ENCODE data around the gene GLCCI1. TPM values are rescaled to one million over a fixed set of nuclear protein-coding genes. Genes with fewer than 3 reads are reported as not detected.
"Not testable (repeated sequence)": the region's sequence is repeated elsewhere in the genome, so short reads cannot be mapped to it uniquely, and the experiment has no call there.

GLCCI1 gene
- total RNA-seq, 1 donor from 2014 or later = 25.0 TPM

DNA sequence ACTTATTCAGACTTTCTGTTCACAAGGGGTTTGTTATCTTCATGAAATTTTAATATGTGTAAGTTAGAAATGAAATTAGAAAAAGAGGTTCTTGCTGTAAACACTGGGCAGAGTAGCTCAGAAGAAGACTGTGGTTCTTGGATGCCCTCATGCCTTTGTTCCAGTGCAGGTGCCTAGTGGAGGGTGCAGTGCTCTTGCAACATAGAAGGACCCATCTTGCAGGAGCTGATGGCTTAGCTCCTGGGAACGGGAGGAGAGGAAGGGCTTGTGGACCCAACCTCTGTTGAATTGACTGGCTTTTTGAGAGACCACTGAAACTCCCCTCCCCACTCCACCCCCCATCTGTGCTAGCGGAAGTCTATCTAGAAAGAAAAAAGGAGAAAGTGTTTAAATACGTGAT is 116.8 kb downstream of the GLCCI1 start:
- no peaks in the 10 kb centered on the region for H3K4me1 Mint-ChIP-seq (ENCODE audit: unreplicated experiment)
- no peaks in the 10 kb centered on the region for H3K27me3 Mint-ChIP-seq
- no peak for DNase-seq (ENCODE audit: extremely low spot score, unreplicated experiment)
- H3K27ac Mint-ChIP-seq = no peak overlapping the region
- no peak overlapping the region for H3K4me3 Mint-ChIP-seq
- H3K9me3 Mint-ChIP-seq = no peaks in the 10 kb centered on the region
- TF ChIP-seq, protein P1, sequence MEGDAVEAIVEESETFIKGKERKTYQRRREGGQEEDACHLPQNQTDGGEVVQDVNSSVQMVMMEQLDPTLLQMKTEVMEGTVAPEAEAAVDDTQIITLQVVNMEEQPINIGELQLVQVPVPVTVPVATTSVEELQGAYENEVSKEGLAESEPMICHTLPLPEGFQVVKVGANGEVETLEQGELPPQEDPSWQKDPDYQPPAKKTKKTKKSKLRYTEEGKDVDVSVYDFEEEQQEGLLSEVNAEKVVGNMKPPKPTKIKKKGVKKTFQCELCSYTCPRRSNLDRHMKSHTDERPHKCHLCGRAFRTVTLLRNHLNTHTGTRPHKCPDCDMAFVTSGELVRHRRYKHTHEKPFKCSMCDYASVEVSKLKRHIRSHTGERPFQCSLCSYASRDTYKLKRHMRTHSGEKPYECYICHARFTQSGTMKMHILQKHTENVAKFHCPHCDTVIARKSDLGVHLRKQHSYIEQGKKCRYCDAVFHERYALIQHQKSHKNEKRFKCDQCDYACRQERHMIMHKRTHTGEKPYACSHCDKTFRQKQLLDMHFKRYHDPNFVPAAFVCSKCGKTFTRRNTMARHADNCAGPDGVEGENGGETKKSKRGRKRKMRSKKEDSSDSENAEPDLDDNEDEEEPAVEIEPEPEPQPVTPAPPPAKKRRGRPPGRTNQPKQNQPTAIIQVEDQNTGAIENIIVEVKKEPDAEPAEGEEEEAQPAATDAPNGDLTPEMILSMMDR (conservative IDR thresholded peaks at IDR 0.05) = no peak
- no peaks in the 10 kb centered on the region for H3K36me3 Mint-ChIP-seq

DNA sequence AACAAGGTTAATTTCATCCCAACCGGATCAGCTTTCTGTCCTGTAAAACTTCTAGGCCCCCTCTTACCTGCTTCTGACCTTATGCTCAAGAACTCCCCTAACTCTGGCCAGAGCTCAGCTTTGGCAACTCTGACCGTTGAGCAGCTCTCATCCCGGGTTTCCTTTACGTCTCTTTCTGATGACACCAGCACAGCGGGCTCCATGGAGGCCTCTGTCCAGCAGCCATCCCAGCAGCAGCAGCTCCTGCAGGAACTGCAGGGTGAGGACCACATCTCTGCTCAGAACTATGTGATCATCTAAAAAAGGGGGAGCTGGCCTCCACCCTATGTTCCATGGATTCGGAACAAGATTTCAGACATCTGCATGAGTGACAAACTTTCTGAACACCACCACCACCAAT is 117.6 kb downstream of the GLCCI1 start:
- Mint-ChIP-seq H3K4me3 (no peak overlapping the region), H3K4me1 (ENCODE audit: unreplicated experiment) (no peaks in the 10 kb centered on the region), H3K27ac (no peak overlapping the region), H3K36me3 (no peaks in the 10 kb centered on the region), H3K27me3 (no peaks in the 10 kb centered on the region), H3K9me3 (no peaks in the 10 kb centered on the region)
- TF ChIP-seq, protein P1 (conservative IDR thresholded peaks at IDR 0.05) = no peak
- no peak for DNase-seq (ENCODE audit: extremely low spot score, unreplicated experiment)

DNA sequence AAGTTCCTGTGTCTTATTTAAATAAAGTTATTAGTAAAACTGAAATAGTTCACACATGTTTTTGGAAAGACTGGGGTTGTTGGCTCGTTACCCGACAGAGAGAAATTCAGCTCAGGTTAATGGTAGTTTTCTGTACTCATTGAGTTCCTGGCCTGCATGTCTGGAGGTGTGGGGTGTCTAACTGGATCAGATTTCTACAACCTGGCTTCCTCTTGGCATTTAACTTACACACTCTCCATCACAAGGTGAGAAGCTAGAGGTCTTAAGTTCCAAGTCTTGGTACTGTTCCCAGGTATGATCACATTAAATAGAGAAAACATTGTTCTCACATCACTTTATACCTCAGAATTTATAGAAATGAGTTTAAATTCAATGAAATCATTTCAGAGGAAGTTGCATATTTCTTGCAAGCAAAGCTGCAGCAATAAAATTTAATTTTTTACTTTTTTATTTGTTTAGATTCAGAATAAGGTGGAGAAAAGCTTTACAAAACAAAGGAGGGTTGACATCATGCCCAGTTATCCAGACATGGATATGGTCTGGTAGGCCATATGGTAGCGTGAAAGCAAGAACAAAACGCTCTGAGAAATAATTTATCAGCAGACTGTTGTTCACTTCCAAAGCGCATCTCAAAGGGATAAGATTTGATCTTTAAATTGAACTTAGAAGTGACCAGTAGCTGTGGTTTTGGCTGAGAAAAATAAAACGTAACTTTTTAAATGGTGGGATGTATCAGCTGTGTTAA is 120.6 kb downstream of the GLCCI1 start:
- no peak overlapping the region for H3K27ac Mint-ChIP-seq
- no peaks in the 10 kb centered on the region for H3K9me3 Mint-ChIP-seq
- DNase-seq (ENCODE audit: extremely low spot score, unreplicated experiment) = no peak
- H3K4me1 Mint-ChIP-seq (ENCODE audit: unreplicated experiment) = no peaks in the 10 kb centered on the region
- H3K27me3 Mint-ChIP-seq = no peaks in the 10 kb centered on the region
- TF ChIP-seq, protein P1 (conservative IDR thresholded peaks at IDR 0.05) = no peak
- H3K4me3 Mint-ChIP-seq = no peak overlapping the region
- H3K36me3 Mint-ChIP-seq = no peaks in the 10 kb centered on the region

DNA sequence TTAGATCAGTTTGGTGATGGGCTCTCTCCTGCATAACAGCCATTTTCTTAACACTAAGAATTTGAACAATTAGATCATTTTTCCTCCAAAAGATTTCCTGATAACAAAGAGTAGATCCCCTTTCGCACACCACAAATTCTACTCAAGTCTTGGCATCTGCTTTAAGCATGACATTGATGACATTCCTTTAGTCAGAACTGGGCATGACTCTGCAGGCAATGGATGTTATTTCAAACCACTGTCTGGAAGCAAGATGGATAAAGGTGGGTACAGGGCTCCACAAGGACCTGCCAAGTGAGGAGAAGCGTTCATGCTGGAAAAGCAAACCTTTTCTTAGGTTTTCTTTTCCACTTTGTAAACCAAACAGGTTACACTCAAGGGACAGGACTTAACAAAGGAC is 123.5 kb downstream of the GLCCI1 start:
- no peaks in the 10 kb centered on the region for H3K27me3 Mint-ChIP-seq
- H3K9me3 Mint-ChIP-seq = no peaks in the 10 kb centered on the region
- H3K36me3 Mint-ChIP-seq = no peaks in the 10 kb centered on the region
- DNase-seq (ENCODE audit: extremely low spot score, unreplicated experiment) = no peak
- H3K4me1 Mint-ChIP-seq (ENCODE audit: unreplicated experiment) = no peaks in the 10 kb centered on the region
- H3K27ac Mint-ChIP-seq = no peak overlapping the region
- TF ChIP-seq, protein P1 (conservative IDR thresholded peaks at IDR 0.05) = no peak
- H3K4me3 Mint-ChIP-seq = no peak overlapping the region

DNA sequence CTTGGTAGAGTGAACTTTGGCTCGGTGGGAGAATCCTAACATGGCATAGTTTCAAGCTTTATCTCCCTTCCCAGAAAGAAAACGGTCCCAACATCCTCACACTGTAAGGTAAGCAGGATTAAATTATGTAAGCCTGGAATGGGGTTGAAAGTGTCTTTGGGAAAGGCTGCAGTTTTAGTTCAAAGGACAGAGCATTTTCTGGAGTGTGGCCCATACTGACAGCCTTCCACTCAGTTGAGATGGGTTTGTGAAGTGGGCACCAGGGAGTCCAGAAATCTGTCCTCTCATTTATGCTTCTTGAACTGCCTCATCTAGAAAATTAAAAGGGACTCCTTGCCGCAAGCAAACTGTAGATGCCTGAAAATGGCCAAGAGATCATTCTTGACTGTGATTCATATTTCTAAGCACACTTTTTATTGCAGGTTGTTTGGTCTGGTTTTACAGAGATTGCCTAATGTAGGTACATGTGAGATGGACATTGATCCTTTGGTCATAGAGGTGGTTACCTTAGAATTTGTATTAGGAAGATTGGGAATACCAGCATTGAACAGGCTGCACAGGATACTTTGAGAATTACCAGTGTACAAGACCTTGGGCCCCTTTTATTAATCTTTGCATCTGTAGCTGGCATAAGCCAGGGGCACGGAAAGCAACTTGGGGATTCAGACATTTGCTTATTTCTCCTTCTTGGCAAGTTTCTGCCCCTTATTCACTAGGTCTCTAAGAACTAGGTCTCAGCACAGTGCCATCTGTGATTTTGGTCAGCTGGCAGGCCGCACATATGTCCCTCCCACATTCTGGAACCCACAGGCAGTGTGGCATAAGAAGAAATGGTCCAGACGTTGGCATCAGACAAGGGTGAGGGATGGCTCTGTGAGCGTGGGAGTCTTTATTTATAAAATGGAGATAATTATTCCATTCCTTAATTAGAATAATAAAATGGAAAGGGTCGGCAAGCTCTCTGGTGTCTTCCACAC is 125.9 kb downstream of the GLCCI1 start:
- DNase-seq (ENCODE audit: extremely low spot score, unreplicated experiment) = no peak
- peaks cover 7% of the 10 kb centered on the region for H3K9me3 Mint-ChIP-seq
- H3K27ac Mint-ChIP-seq = no peak overlapping the region
- no peak overlapping the region for H3K4me3 Mint-ChIP-seq
- TF ChIP-seq, protein P1 (conservative IDR thresholded peaks at IDR 0.05) = no peak
- no peaks in the 10 kb centered on the region for H3K4me1 Mint-ChIP-seq (ENCODE audit: unreplicated experiment)
- H3K36me3 Mint-ChIP-seq = no peaks in the 10 kb centered on the region
- no peaks in the 10 kb centered on the region for H3K27me3 Mint-ChIP-seq

DNA sequence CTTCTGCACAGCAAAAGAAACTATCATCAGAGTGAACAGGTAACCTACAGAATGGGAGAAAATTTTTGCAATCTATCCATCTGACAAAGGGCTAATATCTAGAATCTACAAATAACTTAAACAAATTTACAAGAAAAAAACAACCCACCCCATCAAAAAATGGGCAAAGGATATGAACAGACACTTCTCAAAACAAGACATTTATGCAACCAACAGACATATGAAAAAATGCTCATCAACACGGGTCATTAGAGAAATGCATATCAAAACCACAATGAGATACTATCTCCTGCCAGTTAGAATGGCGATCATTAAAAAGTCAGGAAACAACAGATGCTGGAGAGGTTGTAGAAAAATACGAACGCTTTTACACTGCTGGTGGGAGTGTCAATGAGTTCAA is 132.7 kb downstream of the GLCCI1 start:
- H3K27ac Mint-ChIP-seq; DNase-seq (ENCODE audit: extremely low spot score, unreplicated experiment); H3K4me1 Mint-ChIP-seq (ENCODE audit: unreplicated experiment); H3K4me3 Mint-ChIP-seq; H3K36me3 Mint-ChIP-seq; H3K27me3 Mint-ChIP-seq: not testable (repeated sequence)
- H3K9me3 Mint-ChIP-seq = peaks cover 16% of the 10 kb centered on the region
